Amygdala (tissue), 56 donors: ENCODE measurements around the gene PTGER4.

ENCODE experiments used
- DNase-seq, 56 donors: peaks; one replicate each; lab custom pipeline; 2025; lab: John Stamatoyannopoulos, UW

The PTGER4 gene

DNA sequence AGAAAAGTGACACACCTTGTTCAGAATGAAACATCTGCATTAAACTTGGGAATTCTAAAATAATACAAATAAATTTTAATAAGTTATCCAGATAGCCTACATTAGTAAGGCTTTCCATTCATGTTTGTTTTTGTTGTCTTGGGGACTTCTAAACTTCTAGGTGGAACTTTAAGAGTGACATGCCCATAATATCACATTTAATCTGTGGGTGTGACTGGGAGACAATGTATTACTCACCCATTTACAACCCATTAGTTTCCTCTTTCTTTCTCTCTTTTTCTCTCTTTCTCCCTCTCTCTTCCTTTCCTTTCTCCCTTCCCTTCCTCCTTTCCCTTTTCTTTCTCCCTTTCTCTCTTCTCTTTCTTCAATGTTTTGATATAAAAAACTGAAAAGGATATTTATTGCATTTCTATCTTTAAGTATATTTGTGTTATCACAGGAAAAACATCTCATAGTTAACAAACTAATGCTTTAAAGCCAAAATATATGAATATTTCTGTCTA is 12.5 kb upstream of the PTGER4 start:
- DNase-seq: no peak

DNA sequence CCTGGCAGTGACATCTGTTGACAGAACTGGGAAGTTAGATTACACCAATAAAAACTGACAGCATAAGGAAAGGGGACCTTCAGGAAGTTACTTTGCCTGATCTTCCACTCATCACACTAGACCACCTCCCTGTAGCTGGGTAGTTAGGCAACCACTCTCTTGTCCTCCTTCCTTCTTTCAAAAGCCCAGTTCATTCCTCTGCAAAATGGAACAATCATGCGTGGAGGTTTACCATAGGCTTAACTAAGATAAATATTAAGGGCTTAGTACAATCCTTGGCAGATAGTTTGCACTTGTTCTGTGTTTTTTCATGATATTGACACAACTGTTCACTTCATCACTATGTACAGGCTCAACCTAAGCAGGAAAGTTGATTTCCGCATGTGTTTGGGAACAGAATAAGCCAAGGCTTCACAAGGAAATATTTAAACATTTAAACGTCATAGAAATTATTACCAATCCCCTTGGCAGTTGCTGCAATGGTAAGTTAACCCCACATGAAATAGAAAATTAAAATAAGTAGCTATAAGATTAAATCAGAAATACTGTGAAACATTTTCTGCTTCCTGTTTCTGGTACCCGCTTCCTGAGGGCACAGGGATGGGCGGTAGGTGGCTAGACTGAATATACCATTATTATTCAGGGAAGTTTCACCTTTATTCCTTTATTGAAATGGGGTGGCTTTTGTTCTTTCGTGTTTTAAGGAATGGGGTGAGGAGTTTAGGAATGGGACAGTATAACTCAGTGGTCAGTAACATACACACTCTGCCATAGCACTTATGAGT is 9.9 kb upstream of the PTGER4 start:
- no peak for DNase-seq

- DNase-seq: no peak
Observed at GRCh38 chr5:40672425-40672824, 7.3 kb upstream of the PTGER4 start.

DNA sequence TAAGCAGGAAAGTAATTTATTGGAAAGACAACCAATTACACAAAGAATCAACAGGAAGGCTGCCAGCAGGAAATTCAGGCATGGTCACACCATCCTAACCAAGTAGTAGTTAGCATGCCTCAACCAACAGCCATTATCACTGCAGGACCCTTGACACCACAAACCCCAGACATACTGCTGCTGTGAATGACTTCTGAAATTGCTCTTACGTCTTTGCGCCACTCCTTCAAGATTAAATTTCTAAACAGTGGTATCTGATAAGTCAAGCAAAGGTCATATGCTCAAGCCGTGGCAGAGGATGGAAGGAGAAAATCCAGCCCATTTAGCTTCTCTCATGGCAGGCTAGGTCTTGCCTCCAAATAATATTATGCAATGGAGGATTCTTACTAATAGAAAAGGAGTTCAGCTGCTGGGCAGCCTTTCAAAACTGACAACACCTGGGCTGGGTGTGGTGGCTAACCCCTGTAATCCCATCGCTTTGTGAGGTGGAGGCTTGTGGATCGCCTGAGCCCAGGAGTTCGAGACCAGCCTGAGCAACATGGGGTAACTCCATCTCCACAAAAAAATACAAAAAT is 5.0 kb upstream of the PTGER4 start:
- no peak for DNase-seq

GRCh38 chr5:40675396-40676133 is 4.2 kb upstream of the PTGER4 start:
- no peak for DNase-seq

DNA sequence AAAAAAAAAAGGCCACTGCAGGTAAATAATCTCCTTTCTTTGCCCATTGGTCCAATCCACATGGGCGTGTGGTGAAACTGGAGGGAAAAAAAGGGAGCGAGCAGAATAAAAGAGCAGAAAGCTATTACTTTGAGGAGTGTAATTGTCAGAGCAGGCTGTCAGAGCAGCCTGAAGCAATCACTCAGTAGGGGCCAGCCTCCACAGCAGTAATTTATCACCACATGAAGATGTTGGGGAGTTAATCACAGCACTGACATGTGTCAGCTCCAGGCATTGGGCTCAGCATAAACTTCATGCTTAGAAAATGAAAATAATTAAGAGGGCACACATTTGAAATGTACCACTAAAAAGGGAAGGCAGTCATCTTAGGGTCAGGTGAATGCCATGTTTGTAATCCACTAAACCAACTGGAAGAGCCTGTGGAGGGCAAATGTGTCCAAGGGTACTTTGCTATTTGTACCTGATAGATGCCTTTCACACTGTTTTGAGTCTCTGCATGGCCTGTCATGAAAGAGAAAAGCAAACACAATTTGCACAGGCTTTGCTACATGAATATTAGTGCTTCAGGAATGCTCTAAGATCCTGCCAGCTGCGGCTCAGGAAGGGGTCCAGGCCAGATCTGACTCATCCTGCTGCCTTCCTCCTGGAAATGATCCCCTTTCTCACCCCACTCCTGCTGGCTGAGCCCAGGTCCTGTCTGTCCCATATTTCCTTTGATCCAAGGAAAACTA is 2.9 kb upstream of the PTGER4 start:
- no peak for DNase-seq

DNA sequence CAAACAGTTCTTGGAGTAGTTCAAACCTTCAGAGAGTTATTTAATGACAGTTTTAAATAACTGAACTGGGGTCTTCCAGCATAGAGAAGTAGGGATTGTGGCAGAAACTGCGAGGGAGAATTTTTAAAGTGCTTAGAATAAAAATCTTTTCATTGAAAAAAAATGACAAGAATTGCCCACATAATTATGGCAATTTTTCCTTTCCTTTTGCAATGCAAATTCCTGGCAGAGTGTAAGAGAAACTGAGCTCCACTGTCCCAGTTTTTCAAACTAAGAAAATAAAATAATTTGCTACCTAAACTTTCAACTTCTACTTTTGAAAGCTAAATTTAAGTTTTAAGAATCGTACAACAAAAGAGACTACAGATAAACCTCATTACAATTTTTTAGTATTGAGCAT is 2.3 kb upstream of the PTGER4 start:
- no peak for DNase-seq

- DNase-seq: no peak
Observed at GRCh38 chr5:40678026-40678425, 1.7 kb upstream of the PTGER4 start.

DNA sequence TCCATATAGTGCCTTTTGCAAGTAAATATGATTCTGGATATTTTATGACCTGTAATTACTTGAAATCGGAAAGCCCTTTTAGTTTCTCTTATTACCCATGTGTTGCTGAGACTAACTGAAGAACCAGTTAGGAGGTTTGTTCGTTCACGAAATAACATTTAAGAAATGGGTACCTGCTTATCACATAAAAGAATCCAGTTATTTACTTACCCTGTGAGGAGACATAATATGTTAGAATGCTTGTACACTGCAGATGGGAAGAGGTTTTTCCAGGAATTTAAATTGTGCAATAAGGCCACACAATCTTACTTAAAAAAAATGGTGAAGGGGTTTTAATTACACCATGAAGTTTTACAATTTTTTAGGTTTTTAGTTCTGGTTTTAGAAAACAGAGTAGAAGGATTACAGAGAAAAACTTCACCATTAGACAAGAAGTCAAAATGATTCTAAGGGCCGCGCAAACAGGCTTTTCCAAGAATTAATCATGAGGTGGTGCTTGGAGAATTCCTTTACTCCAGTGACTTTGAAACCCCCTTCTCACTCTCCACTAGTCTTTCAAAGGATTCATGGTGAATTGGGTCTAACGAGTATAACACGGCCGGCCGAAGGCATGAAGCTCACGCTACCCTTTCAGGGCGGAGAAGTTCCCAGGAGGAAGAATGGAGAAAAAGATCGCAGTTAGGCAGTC is 1.1 kb upstream of the PTGER4 start:
- no peak for DNase-seq

GRCh38 chr5:40679148-40679912 is 385 bp upstream of the PTGER4 start:
- DNase-seq: peak in 50 of 56 donors; percentile 11 to 79 (median 54)

DNA sequence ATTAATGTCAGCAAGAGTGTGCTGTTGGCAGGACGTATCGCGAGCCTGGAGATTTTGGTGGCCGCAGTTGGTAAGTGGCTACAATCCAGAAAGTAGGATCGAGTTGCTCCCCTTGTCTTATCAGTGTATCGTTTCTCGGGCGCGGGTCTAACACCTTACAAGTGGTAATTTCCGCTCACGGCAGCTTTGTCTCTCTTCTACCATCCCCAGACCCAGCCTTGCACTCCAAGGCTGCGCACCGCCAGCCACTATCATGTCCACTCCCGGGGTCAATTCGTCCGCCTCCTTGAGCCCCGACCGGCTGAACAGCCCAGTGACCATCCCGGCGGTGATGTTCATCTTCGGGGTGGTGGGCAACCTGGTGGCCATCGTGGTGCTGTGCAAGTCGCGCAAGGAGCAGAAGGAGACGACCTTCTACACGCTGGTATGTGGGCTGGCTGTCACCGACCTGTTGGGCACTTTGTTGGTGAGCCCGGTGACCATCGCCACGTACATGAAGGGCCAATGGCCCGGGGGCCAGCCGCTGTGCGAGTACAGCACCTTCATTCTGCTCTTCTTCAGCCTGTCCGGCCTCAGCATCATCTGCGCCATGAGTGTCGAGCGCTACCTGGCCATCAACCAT is 1.1 kb downstream of the PTGER4 start:
- peak in 1 of 56 donors; percentile 26 for DNase-seq

- DNase-seq: peak in 18 of 56 donors; percentile 3 to 55 (median 21)
Observed at GRCh38 chr5:40681363-40682153, 1.8 kb downstream of the PTGER4 start.

- DNase-seq: no peak
Observed at GRCh38 chr5:40682154-40683017, 2.7 kb downstream of the PTGER4 start.

- DNase-seq: no peak
Observed at GRCh38 chr5:40683305-40683704, 3.6 kb downstream of the PTGER4 start.

GRCh38 chr5:40685193-40685592 is 5.5 kb downstream of the PTGER4 start:
- DNase-seq: no peak

DNA sequence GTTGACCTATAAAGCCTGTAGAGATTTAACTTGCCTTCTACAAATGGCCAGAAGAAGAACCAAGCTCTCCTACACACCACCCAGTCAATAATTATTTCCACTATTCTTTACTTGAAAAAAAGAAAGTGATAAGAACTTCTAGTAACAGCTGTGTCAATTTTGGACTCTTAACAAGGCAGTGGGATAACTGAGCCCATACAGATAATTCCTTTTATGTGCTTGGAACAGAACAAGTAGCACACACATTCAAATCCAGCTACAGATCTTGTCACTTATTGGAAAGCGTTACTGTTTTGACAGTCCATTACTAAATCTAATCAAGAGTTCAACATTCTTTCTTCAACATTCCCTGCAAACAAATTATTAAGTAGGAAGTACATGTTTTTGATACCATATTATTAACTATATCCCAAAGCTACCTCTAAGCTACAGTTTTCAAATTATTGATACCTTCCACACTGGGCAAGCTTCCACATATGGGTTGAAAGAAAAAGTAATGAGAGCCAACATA is 6.3 kb downstream of the PTGER4 start:
- no peak for DNase-seq

DNA sequence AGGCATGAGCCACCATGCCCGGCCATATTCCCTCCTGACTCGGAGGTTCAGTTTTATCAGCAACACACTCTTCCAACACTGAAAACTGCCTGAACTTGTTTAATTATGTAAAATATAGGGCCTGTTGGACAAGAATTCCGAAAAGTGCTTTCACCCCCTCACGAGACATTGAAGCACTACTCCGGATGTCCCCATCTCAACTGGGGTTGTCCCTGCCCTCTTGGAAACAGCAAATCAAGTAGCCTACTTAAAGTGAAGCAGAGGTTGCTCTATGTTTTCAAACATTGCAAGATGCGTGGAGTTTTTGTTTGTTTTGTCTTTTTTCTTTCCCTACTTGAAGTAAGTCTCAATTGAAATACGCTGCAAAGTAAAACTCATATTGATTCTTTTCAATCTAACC is 7.6 kb downstream of the PTGER4 start:
- DNase-seq: no peak
